Measurements from ENCODE around the gene FGR. TPM values are rescaled to one million over a fixed set of nuclear protein-coding genes. Genes with fewer than 3 reads are reported as not detected.

FGR gene
- total and polyA plus RNA-seq, 2 experiments from 2014 or later: 0.53 to 0.56 TPM

DNA sequence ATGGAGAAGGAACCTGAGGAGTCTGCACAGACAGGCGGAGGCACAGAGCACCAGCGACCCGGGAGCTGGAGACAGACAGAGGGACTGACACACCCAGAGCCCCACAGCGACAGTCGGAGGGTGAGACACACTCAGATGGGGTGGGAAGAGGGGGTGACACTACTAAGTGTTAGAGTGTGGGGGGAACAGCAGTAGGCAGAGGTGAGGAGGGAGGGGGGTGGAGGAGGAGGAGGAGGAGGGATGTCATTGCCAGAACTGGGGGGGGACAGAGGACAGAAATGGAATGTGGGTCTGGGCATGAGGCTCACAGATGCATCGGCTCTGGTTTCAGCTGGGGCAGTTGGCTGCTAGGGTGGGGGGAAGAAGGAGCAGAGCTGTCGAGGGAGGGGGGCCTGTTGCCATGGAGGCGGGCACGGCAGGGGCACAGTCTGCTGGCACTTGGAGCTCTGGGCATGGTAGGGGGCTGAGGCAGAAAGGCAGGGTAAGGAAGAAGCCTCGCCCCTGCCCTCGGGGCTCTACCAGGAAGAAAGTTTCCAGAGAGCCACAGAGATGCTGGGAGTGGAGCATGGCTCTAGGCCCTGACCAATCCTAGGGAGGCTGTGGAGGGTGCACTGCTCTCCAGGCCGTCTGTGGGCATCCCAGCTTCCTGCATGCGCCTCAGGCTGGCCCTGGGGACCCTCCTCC, 68.4 kb downstream of the FGR start (continued):
- TF ChIP-seq, protein P1, sequence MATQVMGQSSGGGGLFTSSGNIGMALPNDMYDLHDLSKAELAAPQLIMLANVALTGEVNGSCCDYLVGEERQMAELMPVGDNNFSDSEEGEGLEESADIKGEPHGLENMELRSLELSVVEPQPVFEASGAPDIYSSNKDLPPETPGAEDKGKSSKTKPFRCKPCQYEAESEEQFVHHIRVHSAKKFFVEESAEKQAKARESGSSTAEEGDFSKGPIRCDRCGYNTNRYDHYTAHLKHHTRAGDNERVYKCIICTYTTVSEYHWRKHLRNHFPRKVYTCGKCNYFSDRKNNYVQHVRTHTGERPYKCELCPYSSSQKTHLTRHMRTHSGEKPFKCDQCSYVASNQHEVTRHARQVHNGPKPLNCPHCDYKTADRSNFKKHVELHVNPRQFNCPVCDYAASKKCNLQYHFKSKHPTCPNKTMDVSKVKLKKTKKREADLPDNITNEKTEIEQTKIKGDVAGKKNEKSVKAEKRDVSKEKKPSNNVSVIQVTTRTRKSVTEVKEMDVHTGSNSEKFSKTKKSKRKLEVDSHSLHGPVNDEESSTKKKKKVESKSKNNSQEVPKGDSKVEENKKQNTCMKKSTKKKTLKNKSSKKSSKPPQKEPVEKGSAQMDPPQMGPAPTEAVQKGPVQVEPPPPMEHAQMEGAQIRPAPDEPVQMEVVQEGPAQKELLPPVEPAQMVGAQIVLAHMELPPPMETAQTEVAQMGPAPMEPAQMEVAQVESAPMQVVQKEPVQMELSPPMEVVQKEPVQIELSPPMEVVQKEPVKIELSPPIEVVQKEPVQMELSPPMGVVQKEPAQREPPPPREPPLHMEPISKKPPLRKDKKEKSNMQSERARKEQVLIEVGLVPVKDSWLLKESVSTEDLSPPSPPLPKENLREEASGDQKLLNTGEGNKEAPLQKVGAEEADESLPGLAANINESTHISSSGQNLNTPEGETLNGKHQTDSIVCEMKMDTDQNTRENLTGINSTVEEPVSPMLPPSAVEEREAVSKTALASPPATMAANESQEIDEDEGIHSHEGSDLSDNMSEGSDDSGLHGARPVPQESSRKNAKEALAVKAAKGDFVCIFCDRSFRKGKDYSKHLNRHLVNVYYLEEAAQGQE (IDR thresholded peaks at IDR 0.05; ENCODE audit: unreplicated experiment): no peak
- TF ChIP-seq ZNF331 (CRISPR knock-in tag; IDR thresholded peaks at IDR 0.05; ENCODE audit: low read depth) (no peak), STAT1 (IDR thresholded peaks at IDR 0.05; ENCODE audit: unreplicated experiment) (no peak)

DNA sequence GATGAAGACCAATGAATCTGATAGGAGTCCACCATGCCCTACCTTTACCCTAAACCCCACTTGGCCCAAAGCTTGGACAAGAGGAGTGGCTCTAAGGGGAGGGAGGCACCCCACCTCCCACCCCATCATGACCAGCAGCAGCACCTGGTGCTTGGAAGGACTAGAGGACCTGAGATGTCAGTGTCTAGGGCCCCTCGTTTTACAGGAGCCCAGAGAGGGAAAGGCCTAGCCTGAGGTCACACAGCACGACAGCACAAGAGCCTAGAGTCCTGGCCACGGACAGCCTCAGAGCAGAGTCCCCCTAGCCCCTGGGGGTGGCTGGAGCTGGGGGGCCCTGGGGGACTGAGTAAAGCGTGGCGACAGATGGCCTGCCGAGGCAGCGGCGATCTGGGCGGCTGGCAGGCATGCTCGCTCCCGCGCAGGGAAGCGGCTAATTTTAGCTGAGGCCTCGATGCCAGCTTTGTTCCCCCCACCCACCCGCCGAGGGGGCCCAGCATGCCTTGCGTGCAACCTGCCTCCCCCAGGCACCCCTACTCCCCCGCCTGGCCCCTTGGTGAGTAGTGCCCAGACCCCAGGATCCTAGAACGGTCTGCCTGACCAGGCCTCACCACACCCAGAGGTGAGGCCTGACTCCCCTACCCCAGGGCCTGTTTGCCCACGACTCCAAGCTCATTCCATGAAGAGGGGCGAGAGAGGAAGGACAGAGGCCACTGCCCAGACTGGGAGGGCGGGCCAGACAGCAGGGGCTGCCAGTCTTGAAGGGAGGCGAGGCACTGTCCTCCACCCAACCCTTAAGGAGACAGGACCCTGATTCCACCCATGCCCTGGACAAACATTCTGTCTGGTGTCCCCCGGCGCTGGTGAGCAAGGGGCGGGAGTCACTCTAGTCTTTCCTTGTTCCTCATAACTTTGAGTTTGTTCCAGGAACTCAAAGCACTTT, 70.0 kb downstream of the FGR start:
- peaks cover 7% of the 10 kb centered on the region for H3K79me2 ChIP-seq (replicated peaks; ENCODE audit: insufficient read depth)
- H3K27me3 Mint-ChIP-seq (ENCODE audit: insufficient read depth, low read depth, poor library complexity): peaks cover 38% of the 10 kb centered on the region
- no peak overlapping the region; the same call in 1 of the 2 replicates for H3K27ac Mint-ChIP-seq
- H3K4me1 ChIP-seq (ENCODE audit: insufficient read depth): peaks cover 64% of the 10 kb centered on the region
- no peak overlapping the region for H3K4me2 ChIP-seq
- H3K36me3 Mint-ChIP-seq (ENCODE audit: low read depth): no peaks in the 10 kb centered on the region; the same call in 2 of the 3 replicates
- peaks cover 11% of the 10 kb centered on the region for H4K20me1 ChIP-seq (replicated peaks; ENCODE audit: insufficient read depth)
- DNase-seq (ENCODE audit: low spot score) (no peak), ATAC-seq (no peak)
- H2AFZ ChIP-seq: no peak overlapping the region
- H3K9me2 ChIP-seq (ENCODE audit: insufficient read depth): no peaks in the 10 kb centered on the region
- no peaks in the 10 kb centered on the region for H3K36me3 ChIP-seq (ENCODE audit: insufficient read depth)
- no peak overlapping the region for H3K27ac ChIP-seq (ENCODE audit: low read depth)
- no peak overlapping the region for H3K4me3 Mint-ChIP-seq
- no peak overlapping the region for H3K4me3 ChIP-seq
- H3K27me3 ChIP-seq (ENCODE audit: insufficient read depth): no peaks in the 10 kb centered on the region
- no peaks in the 10 kb centered on the region for H3K9me3 Mint-ChIP-seq
- TF ChIP-seq STAT1 (IDR thresholded peaks at IDR 0.05; ENCODE audit: unreplicated experiment): no peak
- TF ChIP-seq, protein P2, sequence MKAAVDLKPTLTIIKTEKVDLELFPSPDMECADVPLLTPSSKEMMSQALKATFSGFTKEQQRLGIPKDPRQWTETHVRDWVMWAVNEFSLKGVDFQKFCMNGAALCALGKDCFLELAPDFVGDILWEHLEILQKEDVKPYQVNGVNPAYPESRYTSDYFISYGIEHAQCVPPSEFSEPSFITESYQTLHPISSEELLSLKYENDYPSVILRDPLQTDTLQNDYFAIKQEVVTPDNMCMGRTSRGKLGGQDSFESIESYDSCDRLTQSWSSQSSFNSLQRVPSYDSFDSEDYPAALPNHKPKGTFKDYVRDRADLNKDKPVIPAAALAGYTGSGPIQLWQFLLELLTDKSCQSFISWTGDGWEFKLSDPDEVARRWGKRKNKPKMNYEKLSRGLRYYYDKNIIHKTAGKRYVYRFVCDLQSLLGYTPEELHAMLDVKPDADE (IDR thresholded peaks at IDR 0.05): no peak
- TF ChIP-seq EZH2 (IDR thresholded peaks at IDR 0.05; ENCODE audit: low read depth, unreplicated experiment): no peak
- TF ChIP-seq POLR2AphosphoS5 (IDR thresholded peaks at IDR 0.05; ENCODE audit: low read depth): no peak
- TF ChIP-seq ZNF114 (CRISPR knock-in tag; IDR thresholded peaks at IDR 0.05): no peak
- no peak for TF ChIP-seq EZH2phosphoT487 (IDR thresholded peaks at IDR 0.05; ENCODE audit: unreplicated experiment)
- no peak for TF ChIP-seq CREB1 (CRISPR knock-in tag; IDR thresholded peaks at IDR 0.05; ENCODE audit: low read depth)
- H3K4me1 Mint-ChIP-seq: peaks cover 87% of the 10 kb centered on the region
- H3F3A ChIP-seq (replicated peaks; ENCODE audit: low read depth): peaks cover 22% of the 10 kb centered on the region

Measured in GM23338 (cell line).